PC-3 (cell line): ENCODE data around the gene ZAR1. TPM values are rescaled to one million over a fixed set of nuclear protein-coding genes. Genes with fewer than 3 reads are reported as not detected.

Experiments used
- ATAC-seq: fragments of 200-7000 bp; cut with Tn5 transposase; 2 replicates; pipeline ENCODE4 v1.9.1; 2020; ENCODE audit warnings: mild to moderate bottlenecking, moderate library complexity
- BruUV-seq: library from RNA; stranded (reverse); fragments of 400-500 nt; replicated peaks from 2 replicates; lab custom pipeline; 2021; lab: Mats Ljungman, UMichigan
- CTCF ChIA-PET: fragments of 300-600 bp; sonication (Branson Sonifier 250); formaldehyde crosslinking; loops from one replicate; lab custom pipeline; 2022; ENCODE audit warnings: antibody characterized with exemption; lab: Charles Lee
- POLR2A ChIA-PET: fragments of 300-600 bp; sonication (Branson Sonifier 250); formaldehyde crosslinking; loops from one replicate; lab custom pipeline; 2022; ENCODE audit warnings: antibody characterized with exemption; ENCODE audit not compliant: unreplicated experiment; lab: Charles Lee
- DNase-seq: peaks from one replicate; pipeline ENCODE4 v3.0.0-alpha.2; 2015
- H2AFZ ChIP-seq: fragments of 300-600 bp; sonication (generic); 2 replicates; pipeline ENCODE4 v1.6.0; 2016; ENCODE audit warnings: antibody characterized with exemption, low read length
- H3F3A ChIP-seq: fragments of 300-600 bp; sonication (generic); one replicate; pipeline ENCODE4 v1.6.0; 2017; ENCODE audit warnings: antibody characterized with exemption, low read length, control low read depth, mild to moderate bottlenecking; ENCODE audit not compliant: unreplicated experiment
- H3K27ac ChIP-seq: fragments of 300-600 bp; sonication (generic); 2 replicates; pipeline ENCODE4 v1.5.1; 2016; ENCODE audit warnings: mild to moderate bottlenecking, low read length
- H3K27me3 ChIP-seq: fragments of 300-600 bp; sonication (generic); 2 replicates; pipeline ENCODE4 v1.6.1; 2016; ENCODE audit warnings: low read length, mixed read lengths
- H3K36me3 ChIP-seq: fragments of 300-600 bp; sonication (generic); 2 replicates; pipeline ENCODE4 v1.6.1; 2016; ENCODE audit warnings: low read depth, mixed run types, low read length, mixed read lengths
- H3K4me1 ChIP-seq: fragments of 300-600 bp; sonication (generic); 2 replicates; pipeline ENCODE4 v1.5.1; 2016; ENCODE audit warnings: low read length; ENCODE audit not compliant: insufficient read depth
- H3K4me2 ChIP-seq: fragments of 300-600 bp; sonication (generic); 2 replicates; pipeline ENCODE4 v1.6.0; 2016; ENCODE audit warnings: low read length
- H3K4me3 ChIP-seq: fragments of 300-600 bp; sonication (generic); 2 replicates; pipeline ENCODE4 v1.5.1; 2016; ENCODE audit warnings: mild to moderate bottlenecking, low read length, mixed read lengths
- H3K79me2 ChIP-seq: fragments of 300-600 bp; sonication (generic); 2 replicates; pipeline ENCODE4 v1.6.1; 2017; ENCODE audit warnings: low read length, mixed read lengths
- H3K9ac ChIP-seq: fragments of 300-600 bp; sonication (generic); 2 replicates; pipeline ENCODE4 v1.6.0; 2016; ENCODE audit warnings: mild to moderate bottlenecking, low read length
- H3K9me2 ChIP-seq: fragments of 300-600 bp; sonication (generic); replicated peaks from 2 replicates; pipeline ENCODE4 v1.6.1; 2016; ENCODE audit warnings: mixed run types, low read length, mixed read lengths
- H3K9me3 ChIP-seq: fragments of 300-600 bp; sonication (generic); 2 replicates; pipeline ENCODE4 v1.6.1; 2016; ENCODE audit warnings: low read length, mixed read lengths
- H4K20me1 ChIP-seq: fragments of 300-600 bp; sonication (generic); 2 replicates; pipeline ENCODE4 v1.6.1; 2016; ENCODE audit warnings: low read length, mixed read lengths
- EZH2 ChIP-seq: fragments of 300-600 bp; sonication (generic); IDR thresholded peaks from one replicate; pipeline ENCODE4 v1.6.1; 2017; ENCODE audit warnings: antibody characterized with exemption, mild to moderate bottlenecking, low read length; ENCODE audit not compliant: unreplicated experiment
- EZH2phosphoT487 ChIP-seq: fragments of 300-600 bp; sonication (generic); IDR thresholded peaks from 2 replicates; pipeline ENCODE4 v1.6.1; 2018; ENCODE audit warnings: mild to moderate bottlenecking, antibody characterized with exemption, low read length, borderline replicate concordance
- intact Hi-C: fragments of 100-400 bp; cut with micrococcal nuclease; formaldehyde crosslinking; loops from 2 replicates; pipeline ENCODE4 v1.9.0; 2023
- total RNA-seq: library from RNA; depleted of rRNA; stranded (reverse); fragments of >200 nt; gene quantifications from 2 replicates; pipeline ENCODE4 v1.2.3, GENCODE V29; 2014
- TF ChIP-seq, protein P1 (sequence below): fragments of 300-600 bp; sonication (generic); conservative IDR thresholded peaks from 2 replicates; pipeline ENCODE4 v1.5.1; 2017; ENCODE audit warnings: antibody characterized with exemption, low read depth, mild to moderate bottlenecking, low read length

The ZAR1 gene
- total RNA-seq, 1 experiment from 2014 or later: not detected

- Histone ChIP-seq H3K4me1 (no peaks in the 10 kb centered on the region), H3K27me3 (no peaks in the 10 kb centered on the region), H3K4me3 (no peak overlapping the region), H3F3A (no peaks in the 10 kb centered on the region), H3K9me3 (no peaks in the 10 kb centered on the region), H3K36me3 (no peaks in the 10 kb centered on the region), H2AFZ (no peak overlapping the region), H3K9me2 (no peaks in the 10 kb centered on the region), H4K20me1 (no peaks in the 10 kb centered on the region), H3K4me2 (no peak overlapping the region), H3K27ac (no peak overlapping the region), H3K79me2 (no peaks in the 10 kb centered on the region), H3K9ac (no peak overlapping the region)
- ChIA-PET CTCF (no interaction called here), POLR2A (no interaction called here)
- BruUV-seq: no TSS peak
- no peak for DNase-seq
- intact Hi-C loops: no loop called here
- TF ChIP-seq EZH2phosphoT487 (no peak), EZH2 (no peak)
- TF ChIP-seq, protein P1, sequence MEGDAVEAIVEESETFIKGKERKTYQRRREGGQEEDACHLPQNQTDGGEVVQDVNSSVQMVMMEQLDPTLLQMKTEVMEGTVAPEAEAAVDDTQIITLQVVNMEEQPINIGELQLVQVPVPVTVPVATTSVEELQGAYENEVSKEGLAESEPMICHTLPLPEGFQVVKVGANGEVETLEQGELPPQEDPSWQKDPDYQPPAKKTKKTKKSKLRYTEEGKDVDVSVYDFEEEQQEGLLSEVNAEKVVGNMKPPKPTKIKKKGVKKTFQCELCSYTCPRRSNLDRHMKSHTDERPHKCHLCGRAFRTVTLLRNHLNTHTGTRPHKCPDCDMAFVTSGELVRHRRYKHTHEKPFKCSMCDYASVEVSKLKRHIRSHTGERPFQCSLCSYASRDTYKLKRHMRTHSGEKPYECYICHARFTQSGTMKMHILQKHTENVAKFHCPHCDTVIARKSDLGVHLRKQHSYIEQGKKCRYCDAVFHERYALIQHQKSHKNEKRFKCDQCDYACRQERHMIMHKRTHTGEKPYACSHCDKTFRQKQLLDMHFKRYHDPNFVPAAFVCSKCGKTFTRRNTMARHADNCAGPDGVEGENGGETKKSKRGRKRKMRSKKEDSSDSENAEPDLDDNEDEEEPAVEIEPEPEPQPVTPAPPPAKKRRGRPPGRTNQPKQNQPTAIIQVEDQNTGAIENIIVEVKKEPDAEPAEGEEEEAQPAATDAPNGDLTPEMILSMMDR: no peak
- ATAC-seq: no peak
Measured at GRCh38 chr4:48467442-48467841, 22.6 kb upstream of the ZAR1 start.

GRCh38 chr4:48467891-48468290 is 22.2 kb upstream of the ZAR1 start:
- H3K27ac ChIP-seq: no peak overlapping the region
- H4K20me1 ChIP-seq: no peaks in the 10 kb centered on the region
- H3K9ac ChIP-seq: no peak overlapping the region
- BruUV-seq: no TSS peak
- no peaks in the 10 kb centered on the region for H3F3A ChIP-seq
- no peaks in the 10 kb centered on the region for H3K27me3 ChIP-seq
- no peak overlapping the region for H2AFZ ChIP-seq
- no peaks in the 10 kb centered on the region for H3K79me2 ChIP-seq
- no peaks in the 10 kb centered on the region for H3K9me2 ChIP-seq
- H3K4me3 ChIP-seq: no peak overlapping the region
- POLR2A ChIA-PET: no interaction called here
- no peaks in the 10 kb centered on the region for H3K9me3 ChIP-seq
- TF ChIP-seq EZH2phosphoT487 (no peak), EZH2 (no peak)
- TF ChIP-seq, protein P1: no peak
- H3K36me3 ChIP-seq: no peaks in the 10 kb centered on the region
- H3K4me1 ChIP-seq: no peaks in the 10 kb centered on the region
- no peak overlapping the region for H3K4me2 ChIP-seq
- DNase-seq (no peak), ATAC-seq (no peak)
- intact Hi-C loops: no loop called here
- CTCF ChIA-PET: no interaction called here

GRCh38 chr4:48470137-48470536 is 19.9 kb upstream of the ZAR1 start:
- no peaks in the 10 kb centered on the region for H3K36me3 ChIP-seq
- no peak overlapping the region for H3K4me2 ChIP-seq
- TF ChIP-seq, protein P1: no peak
- TF ChIP-seq EZH2phosphoT487 (no peak), EZH2 (no peak)
- CTCF ChIA-PET: no interaction called here
- intact Hi-C loops: no loop called here
- no peaks in the 10 kb centered on the region for H3K79me2 ChIP-seq
- no peaks in the 10 kb centered on the region for H3K4me1 ChIP-seq
- no peaks in the 10 kb centered on the region for H3K27me3 ChIP-seq
- no peaks in the 10 kb centered on the region for H3K9me3 ChIP-seq
- H3K4me3 ChIP-seq: no peak overlapping the region
- DNase-seq (no peak), ATAC-seq (no peak)
- no peak overlapping the region for H3K27ac ChIP-seq
- no peaks in the 10 kb centered on the region for H3K9me2 ChIP-seq
- H2AFZ ChIP-seq: no peak overlapping the region
- BruUV-seq: no TSS peak
- no peak overlapping the region for H3K9ac ChIP-seq
- no peaks in the 10 kb centered on the region for H3F3A ChIP-seq
- POLR2A ChIA-PET: no interaction called here
- no peaks in the 10 kb centered on the region for H4K20me1 ChIP-seq
